H1 (cell line): ENCODE results near the gene AHNAK2. TPM values are rescaled to one million over a fixed set of nuclear protein-coding genes. Genes with fewer than 3 reads are reported as not detected.

ENCODE experiments used
- CTCF ChIA-PET: fragments of 300-600 bp; sonication (Branson Sonifier 250); formaldehyde crosslinking; loops from one replicate; lab custom pipeline; 2021; ENCODE audit not compliant: partially characterized antibody; lab: Charles Lee
- POLR2A ChIA-PET: fragments of 300-600 bp; sonication (Branson Sonifier 250); formaldehyde crosslinking; loops from one replicate; lab custom pipeline; 2021; ENCODE audit warnings: inconsistent platforms; ENCODE audit not compliant: partially characterized antibody; lab: Charles Lee
- DNase-seq, 2 experiments: peaks; one replicate each; pipeline versions ENCODE4 v3.0.0 to v3.0.0-alpha.2; 2010 to 2022; ENCODE audit warnings: low spot score in 2 of 2, low read depth in 1 of 2, mixed read lengths in 1 of 2
- FAIRE-seq: peaks from 2 replicates; lab custom pipeline; 2011; peaks lifted over from hg19 to GRCh38; lab: Jason Lieb, UNC
- H2AFZ ChIP-seq: 2 replicates; pipeline ENCODE4 v1.8.1; 2012; ENCODE audit warnings: low read length, inconsistent platforms
- H2AK5ac ChIP-seq: 2 replicates; pipeline ENCODE4 v1.6.1; 2013; ENCODE audit warnings: low read depth, low read length
- H2BK120ac ChIP-seq: replicated peaks from 2 replicates; pipeline ENCODE3; 2013; ENCODE audit warnings: low read depth, low read length, inconsistent platforms
- H2BK12ac ChIP-seq: 2 replicates; pipeline ENCODE4 v1.6.1; 2013; ENCODE audit warnings: low read depth, low read length
- H2BK15ac ChIP-seq: 2 replicates; pipeline ENCODE4 v1.6.1; 2013; ENCODE audit warnings: low read length
- H2BK20ac ChIP-seq: 2 replicates; pipeline ENCODE4 v1.6.1; 2013; ENCODE audit warnings: low read length
- H2BK5ac ChIP-seq: 2 replicates; pipeline ENCODE4 v1.6.1; 2013; ENCODE audit warnings: low read depth, low read length
- H3K14ac ChIP-seq: 2 replicates; pipeline ENCODE4 v1.6.1; 2013; ENCODE audit warnings: inconsistent platforms; ENCODE audit not compliant: insufficient read length
- H3K18ac ChIP-seq: 2 replicates; pipeline ENCODE4 v1.6.1; 2013; ENCODE audit warnings: low read length; ENCODE audit errors: extremely low read depth
- H3K23ac ChIP-seq: 2 replicates; pipeline ENCODE4 v1.6.1; 2013; ENCODE audit warnings: inconsistent platforms; ENCODE audit not compliant: insufficient read length
- H3K23me2 ChIP-seq: 2 replicates; pipeline ENCODE4 v1.6.1; 2013; ENCODE audit warnings: low read depth, low read length
- H3K27ac ChIP-seq: 2 replicates; pipeline ENCODE4 v1.6.1; 2011; ENCODE audit warnings: low read depth, low read length, inconsistent platforms
- H3K27me3 ChIP-seq, 4 experiments: replicated peaks in 1 of 4; 1 replicate in 1 of 4; 2 replicates in 3 of 4; pipeline versions ENCODE4 v1.6.1 to v1.8.1; 2011 to 2013; ENCODE audit warnings: low read length in 3 of 4, mild to moderate bottlenecking in 3 of 4, inconsistent platforms in 2 of 4, mixed read lengths in 2 of 4, moderate library complexity in 1 of 4; ENCODE audit not compliant: control insufficient read depth in 3 of 4, insufficient read depth in 3 of 4; ENCODE audit errors: extremely low read depth in 1 of 4
- H3K36me3 ChIP-seq, 4 experiments: 2 replicates each; pipeline versions ENCODE4 v1.6.1 to v1.8.1; 2011 to 2013; ENCODE audit warnings: mild to moderate bottlenecking in 4 of 4, low read length in 3 of 4, moderate library complexity in 2 of 4, control low read depth in 1 of 4, inconsistent platforms in 1 of 4; ENCODE audit not compliant: insufficient read depth in 4 of 4, control insufficient read depth in 2 of 4
- H3K4ac ChIP-seq: replicated peaks from 2 replicates; pipeline ENCODE3; 2013; ENCODE audit warnings: low read length, low read depth, mixed read lengths, inconsistent platforms; ENCODE audit not compliant: insufficient read length
- H3K4me1 ChIP-seq, 4 experiments: replicated peaks in 1 of 4; 1 replicate in 1 of 4; 2 replicates in 3 of 4; pipeline versions ENCODE4 v1.6.1 to v1.8.1; 2011 to 2013; ENCODE audit warnings: low read length in 3 of 4, inconsistent platforms in 2 of 4, mixed read lengths in 1 of 4; ENCODE audit not compliant: insufficient read depth in 4 of 4, control insufficient read depth in 3 of 4
- H3K4me2 ChIP-seq, 2 experiments: 2 replicates each; pipeline versions ENCODE4 v1.6.1 to v1.8.1; 2011 to 2013; ENCODE audit warnings: low read depth in 2 of 2, low read length in 2 of 2, control low read depth in 1 of 2, inconsistent platforms in 1 of 2, mild to moderate bottlenecking in 1 of 2; ENCODE audit not compliant: insufficient read depth in 1 of 2
- H3K4me3 ChIP-seq, 4 experiments: fragments of 200-600, 300-600 bp in 1 of 4; sonication (generic), shearing (Covaris generic), sonication (Bioruptor Twin) in 1 of 4; 2 replicates each; pipeline versions ENCODE4 v1.5.1 to v1.8.1; 2011 to 2016; ENCODE audit warnings: low read length in 4 of 4, low read depth in 3 of 4, control low read depth in 2 of 4, inconsistent platforms in 2 of 4, mild to moderate bottlenecking in 2 of 4, mixed read lengths in 1 of 4, moderate library complexity in 1 of 4; ENCODE audit not compliant: insufficient read depth in 2 of 4; ENCODE audit errors: extremely low read depth in 1 of 4
- H3K56ac ChIP-seq: replicated peaks from 2 replicates; pipeline ENCODE3; 2013; ENCODE audit warnings: low read depth, mild to moderate bottlenecking, mixed read lengths, low read length, inconsistent platforms; ENCODE audit not compliant: insufficient read length
- H3K79me1 ChIP-seq: 2 replicates; pipeline ENCODE4 v1.6.1; 2013; ENCODE audit warnings: low read depth, low read length, control low read depth
- H3K79me2 ChIP-seq, 2 experiments: 2 replicates each; pipeline versions ENCODE4 v1.6.1 to v1.8.1; 2012 to 2013; ENCODE audit warnings: low read length in 2 of 2, mild to moderate bottlenecking in 2 of 2, inconsistent platforms in 1 of 2; ENCODE audit not compliant: insufficient read depth in 2 of 2, control insufficient read depth in 1 of 2
- H3K9ac ChIP-seq, 4 experiments: replicated peaks in 1 of 4; 1 replicate in 1 of 4; 2 replicates in 3 of 4; pipeline versions ENCODE4 v1.6.1 to v1.8.1; 2011 to 2013; ENCODE audit warnings: low read depth in 3 of 4, low read length in 3 of 4, control low read depth in 2 of 4, mild to moderate bottlenecking in 2 of 4, moderate library complexity in 2 of 4, inconsistent platforms in 1 of 4; ENCODE audit errors: extremely low read depth in 1 of 4
- H3K9me3 ChIP-seq, 2 experiments: 2 replicates each; pipeline versions ENCODE4 v1.6.1 to v1.8.1; 2012 to 2013; ENCODE audit warnings: mild to moderate bottlenecking in 2 of 2, moderate library complexity in 2 of 2, control low read depth in 1 of 2, inconsistent platforms in 1 of 2, low read depth in 1 of 2, low read length in 1 of 2, mixed read lengths in 1 of 2; ENCODE audit not compliant: insufficient read depth in 2 of 2
- H4K20me1 ChIP-seq, 2 experiments: replicated peaks in 1 of 2; 2 replicates each; pipeline versions ENCODE3 to v1.8.1; 2011 to 2013; ENCODE audit warnings: inconsistent platforms in 2 of 2, low read length in 2 of 2, mild to moderate bottlenecking in 1 of 2; ENCODE audit not compliant: insufficient read depth in 2 of 2, control insufficient read depth in 1 of 2
- H4K5ac ChIP-seq: 2 replicates; pipeline ENCODE4 v1.6.1; 2013; ENCODE audit warnings: low read length, low read depth, mixed read lengths, inconsistent platforms; ENCODE audit not compliant: insufficient read length
- H4K8ac ChIP-seq: 2 replicates; pipeline ENCODE4 v1.8.0; 2013; ENCODE audit warnings: mild to moderate bottlenecking, moderate library complexity, low read length, inconsistent platforms; ENCODE audit not compliant: insufficient read depth; ENCODE audit errors: extremely low read depth
- H4K91ac ChIP-seq: replicated peaks from 2 replicates; pipeline ENCODE3; 2013; ENCODE audit warnings: low read length, mixed read lengths, inconsistent platforms; ENCODE audit not compliant: insufficient read length
- JUND ChIP-seq: IDR thresholded peaks from 2 replicates; pipeline ENCODE4 v1.6.1; 2011; ENCODE audit warnings: mild to moderate bottlenecking, improper control_type of control experiment, low read length
- WGBS, 2 experiments: shearing (Covaris generic) in 1 of 2; methylation state at CpG; one replicate each; pipeline versions ENCODE4 v1.1.6 to v1.1.7; 2013 to 2015; ENCODE audit warnings: low lambda C conversion rate in 2 of 2, mixed read lengths in 2 of 2, inconsistent platforms in 1 of 2, low coverage in 1 of 2, missing lambda C conversion rate in 1 of 2; ENCODE audit not compliant: insufficient replicate concordance in 2 of 2, insufficient coverage in 1 of 2, insufficient read length in 1 of 2; ENCODE audit errors: extremely low coverage in 1 of 2, missing lambda C conversion rate in 1 of 2; 5-methylcytosine and 5-hydroxymethylcytosine counted together
- polyA plus RNA-seq, 7 experiments: library from polyadenylated mRNA; depleted of rRNA in 3 of 7; stranded (reverse) in 5 of 7; unstranded in 2 of 7; fragments of >200 nt in 5 of 7; fragments of 200-250 nt in 2 of 7; gene quantifications; 1 replicate in 5 of 7; 2 replicates in 1 of 7; 4 replicates in 1 of 7; pipeline versions ENCODE4 v1.2.1 to v1.2.3, GENCODE V29; 2011 to 2013; ENCODE audit warnings: missing spikeins in 2 of 7, mixed read lengths in 2 of 7
- total RNA-seq: library from RNA; stranded (reverse); fragmentation: NEBNext Ultra II Directional; extraction: Animal tissue kit (Norgen Biotek cat#: 25700); gene quantifications from 2 replicates; pipeline ENCODE4 v1.2.1, GENCODE V29; 2021

AHNAK2 gene
- total and polyA plus RNA-seq, 2 of the 8 experiments (the other 6 are each of a cell fraction or from before 2014, with no cell fraction given) = 0.95 to 2.0 TPM

- H4K20me1 ChIP-seq = no peaks in the 10 kb centered on the region
- no peak overlapping the region for H3K56ac ChIP-seq
- CTCF ChIA-PET = interaction anchor here (0.6 to 1.4 kb wide), 5 partner anchors 10 to 1922 kb away, joined by 3 to 6 read pairs (median 3); no protein-coding TSS in a partner anchor
- H2AK5ac ChIP-seq = no peak overlapping the region
- no peak overlapping the region for H3K18ac ChIP-seq
- no peak overlapping the region for H3K4me2 ChIP-seq
- POLR2A ChIA-PET = no interaction called here
- H3K23me2 ChIP-seq = no peaks in the 10 kb centered on the region
- no peak overlapping the region for H2AFZ ChIP-seq
- no peak overlapping the region for H4K91ac ChIP-seq
- no peaks in the 10 kb centered on the region for H3K4me1 ChIP-seq
- FAIRE-seq (no peak), DNase-seq (no peak)
- no peaks in the 10 kb centered on the region for H3K36me3 ChIP-seq
- no peak overlapping the region for H2BK5ac ChIP-seq
- no peak overlapping the region for H2BK15ac ChIP-seq
- H3K4ac ChIP-seq = no peak overlapping the region
- H4K8ac ChIP-seq = no peak overlapping the region
- H3K79me2 ChIP-seq = no peaks in the 10 kb centered on the region
- no peak overlapping the region for H3K14ac ChIP-seq
- H3K9ac ChIP-seq = no peak overlapping the region
- WGBS, 2 experiments = 91% methylated on average over 13 of the region's 14 CpGs; no CpG with 5 or more reads in 1 of the 2 experiments
- H2BK12ac ChIP-seq = no peak overlapping the region
- no peak overlapping the region for H2BK20ac ChIP-seq
- H3K27ac ChIP-seq = no peak overlapping the region
- H3K79me1 ChIP-seq = no peaks in the 10 kb centered on the region
- H4K5ac ChIP-seq = no peak overlapping the region
- H3K9me3 ChIP-seq = peaks cover 0 to 10% of the 10 kb centered on the region in 2 experiments; a peak in 1 of 4 replicates
- no peak overlapping the region for H2BK120ac ChIP-seq
- no peak overlapping the region for H3K4me3 ChIP-seq
- H3K27me3 ChIP-seq = no peaks in the 10 kb centered on the region
- H3K23ac ChIP-seq = no peak overlapping the region
- TF ChIP-seq JUND = no peak
These were observed 21.8 kb downstream of the AHNAK2 start for GRCh38 chr14:104956290-104956890.
